GM19467 (cell line): ENCODE results near the gene APPBP2.

Source experiments
- ATAC-seq: cut with Tn5 transposase; IDR thresholded peaks from one replicate; pipeline ENCODE4 v1.9.1; 2021; ENCODE audit warnings: mild to moderate bottlenecking, moderate library complexity; ENCODE audit not compliant: unreplicated experiment

Gene APPBP2

GRCh38 chr17:60403962-60404361 lies 122.1 kb downstream of the APPBP2 start:
- no peak for ATAC-seq

DNA sequence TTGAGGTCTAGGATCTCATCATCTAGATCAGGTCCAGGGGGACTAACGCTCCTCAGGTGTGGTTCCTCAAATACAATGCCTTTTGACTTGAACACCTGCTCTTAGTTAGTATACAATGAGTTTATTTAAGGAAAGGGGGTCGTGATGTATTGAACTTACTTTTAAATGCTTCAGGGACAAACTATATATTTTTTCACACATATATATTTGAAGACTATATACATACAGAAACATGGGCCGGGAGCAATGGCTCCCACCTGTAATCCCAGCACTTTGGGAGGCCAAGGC lies 122.6 kb downstream of the APPBP2 start:
- ATAC-seq = no peak

GRCh38 chr17:60401819-60402218 lies 124.2 kb downstream of the APPBP2 start:
- ATAC-seq = no peak

GRCh38 chr17:60398227-60398959 lies 127.6 kb downstream of the APPBP2 start:
- ATAC-seq = peak; percentile 51

- ATAC-seq = no peak
These were observed 129.6 kb downstream of the APPBP2 start for GRCh38 chr17:60396412-60396811.

GRCh38 chr17:60395508-60396065 lies 130.5 kb downstream of the APPBP2 start:
- ATAC-seq = no peak

DNA sequence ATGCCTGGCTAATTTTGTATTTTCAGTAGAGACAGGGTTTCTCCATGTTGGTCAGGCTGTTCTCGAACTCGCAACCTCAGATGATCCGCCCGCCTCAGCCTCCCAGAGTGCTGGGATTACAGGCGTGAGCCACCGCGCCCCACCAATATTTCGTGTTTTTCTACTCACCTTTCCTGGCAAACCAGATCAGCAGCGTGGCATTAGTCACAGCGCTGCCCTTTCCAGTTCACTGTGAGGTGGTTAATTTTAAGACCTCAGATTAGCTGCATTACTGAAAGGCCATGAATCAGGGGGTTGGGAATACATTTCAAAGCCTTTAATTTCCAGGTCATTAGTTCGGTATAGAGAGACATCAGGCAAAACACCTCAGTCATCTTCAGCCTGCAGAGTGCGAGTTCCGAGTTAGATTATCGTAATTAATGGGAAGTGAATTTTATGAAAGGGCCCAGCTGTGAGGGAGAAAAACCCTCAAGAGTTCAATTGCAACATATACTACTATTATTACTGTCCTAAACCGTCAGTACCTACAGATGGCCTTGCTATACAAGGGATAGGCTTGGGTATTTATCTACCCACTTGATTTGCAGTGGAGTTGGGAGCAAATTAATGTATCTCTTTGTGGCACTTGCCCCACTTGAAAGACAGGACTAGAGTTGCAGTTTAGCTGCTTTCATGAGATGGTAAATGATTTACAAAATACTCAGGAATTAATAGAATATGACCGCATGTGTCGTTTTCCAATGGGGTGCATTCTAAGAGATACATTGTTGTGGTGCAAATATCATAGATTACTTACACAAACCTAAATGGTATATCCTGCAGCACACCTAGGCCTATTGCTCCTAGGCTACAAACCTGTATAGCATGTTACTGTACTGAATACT lies 132.0 kb downstream of the APPBP2 start:
- ATAC-seq = no peak
